K562 (cell line): ENCODE data around the gene NBR1. TPM values are rescaled to one million over a fixed set of nuclear protein-coding genes. Genes with fewer than 3 reads are reported as not detected.

Experiments used
- AFF1 ChIP-seq, 2 experiments: fragments of 450-650 bp; IDR thresholded peaks; 2 replicates each; pipeline ENCODE4 v1.6.1; 2018; ENCODE audit warnings: mild to moderate bottlenecking in 2 of 2, low read depth in 1 of 2; ENCODE audit not compliant: partially characterized antibody in 2 of 2
- CREB3L1 ChIP-seq: fragments of 450-650 bp; IDR thresholded peaks from 2 replicates; pipeline ENCODE4 v1.6.1; 2014; ENCODE audit warnings: low read depth, mild to moderate bottlenecking, moderate library complexity, borderline replicate concordance
- CREM ChIP-seq: IDR thresholded peaks from 2 replicates; pipeline ENCODE4 v1.6.1; 2014; ENCODE audit warnings: antibody characterized with exemption, low read depth
- ELF2 ChIP-seq: fragments of 250-450 bp; sonication (Bioruptor Pico); IDR thresholded peaks from 2 replicates; pipeline ENCODE4 v1.5.0; 2021; ENCODE audit warnings: mild to moderate bottlenecking
- MYC ChIP-seq, 2 experiments: fragments of 250-450 bp in 1 of 2; sonication (Bioruptor Pico) in 1 of 2; IDR thresholded peaks; 2 replicates each; pipeline versions ENCODE4 v1.5.1 to v1.6.1; 2012 to 2021; ENCODE audit warnings: low read depth in 2 of 2, borderline replicate concordance in 1 of 2, improper control_type of control experiment in 1 of 2, low read length in 1 of 2, mild to moderate bottlenecking in 1 of 2, moderate library complexity in 1 of 2
- NFIC ChIP-seq: fragments of 450-650 bp; IDR thresholded peaks from 2 replicates; pipeline ENCODE4 v1.6.1; 2017; ENCODE audit warnings: mild to moderate bottlenecking, inconsistent platforms
- ZNF318 ChIP-seq, 2 experiments: fragments of 450-650 bp; IDR thresholded peaks; 2 replicates each; pipeline ENCODE4 v1.6.1; 2016; ENCODE audit warnings: mild to moderate bottlenecking in 2 of 2, borderline replicate concordance in 1 of 2, low read depth in 1 of 2, moderate library complexity in 1 of 2
- ZNF699 ChIP-seq: fragments of 250-450 bp; sonication (Bioruptor Pico); IDR thresholded peaks from 2 replicates; pipeline ENCODE4 v1.8.0; 2021; ENCODE audit warnings: mild to moderate bottlenecking, moderate library complexity; ENCODE audit not compliant: insufficient replicate concordance
- polyA plus RNA-seq, 8 experiments: library from polyadenylated mRNA; depleted of rRNA in 4 of 8; stranded (reverse) in 5 of 8; unstranded in 3 of 8; fragments of >200 nt; fragmentation: Nextera tagmentation in 2 of 8; fragmentation: Illumina TruSeq in 1 of 8; extraction: Ambion mirVana in 2 of 8; extraction: Trizol in 1 of 8; gene quantifications; 2 replicates each; pipeline versions ENCODE4 v1.2.1 to v1.2.3, GENCODE V29; 2011 to 2014; ENCODE audit warnings: inconsistent platforms in 1 of 8, missing spikeins in 1 of 8
- total RNA-seq, 7 experiments: library from RNA; depleted of rRNA in 6 of 7; stranded (reverse); fragments of >200 nt in 6 of 7; fragmentation: Illumina TruSeq in 2 of 7; extraction: Trizol in 2 of 7; gene quantifications; 2 replicates each; pipeline versions ENCODE4 v1.2.1 to v1.2.3, GENCODE V29; 2011 to 2021; ENCODE audit warnings: low replicate concordance in 1 of 7
- TF ChIP-seq, protein P1 (sequence below): fragments of 450-650 bp; IDR thresholded peaks from 2 replicates; pipeline ENCODE4 v1.6.1; 2016

Gene NBR1
- total and polyA plus RNA-seq, 9 of the 15 experiments (the other 6 are each of a cell fraction or from before 2014, with no cell fraction given) = 4.2 to 70.1 (median 39.9) TPM

- TF ChIP-seq AFF1 (IDR thresholded peaks at IDR 0.05; ENCODE audit: low read depth in 1 of 2, partially characterized antibody in 2 of 2) (peak in 1 of 2 experiments; percentile 87), ZNF318 (IDR thresholded peaks at IDR 0.05; ENCODE audit: borderline replicate concordance in 1 of 2, low read depth in 1 of 2) (0 out of 4 replicates have a peak, but pooled peaks of 1 of the 2 experiments have one; percentile 0), CREM (peak; percentile 74), CREB3L1 (peak; percentile 19; the same call in 1 of the 2 replicates), MYC (IDR thresholded peaks at IDR 0.05; ENCODE audit: low read depth, low read length) (peak; percentile 75), MYC (CRISPR knock-in tag; IDR thresholded peaks at IDR 0.05; ENCODE audit: borderline replicate concordance, low read depth) (no peak), ELF2 (CRISPR knock-in tag) (0 out of 2 replicates have a peak, but pooled peaks have one; percentile 14), NFIC (0 out of 2 replicates have a peak, but pooled peaks have one; percentile 8), ZNF699 (CRISPR knock-in tag) (no peak)
- TF ChIP-seq, protein P1, sequence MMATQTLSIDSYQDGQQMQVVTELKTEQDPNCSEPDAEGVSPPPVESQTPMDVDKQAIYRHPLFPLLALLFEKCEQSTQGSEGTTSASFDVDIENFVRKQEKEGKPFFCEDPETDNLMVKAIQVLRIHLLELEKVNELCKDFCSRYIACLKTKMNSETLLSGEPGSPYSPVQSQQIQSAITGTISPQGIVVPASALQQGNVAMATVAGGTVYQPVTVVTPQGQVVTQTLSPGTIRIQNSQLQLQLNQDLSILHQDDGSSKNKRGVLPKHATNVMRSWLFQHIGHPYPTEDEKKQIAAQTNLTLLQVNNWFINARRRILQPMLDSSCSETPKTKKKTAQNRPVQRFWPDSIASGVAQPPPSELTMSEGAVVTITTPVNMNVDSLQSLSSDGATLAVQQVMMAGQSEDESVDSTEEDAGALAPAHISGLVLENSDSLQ = peak; percentile 99
Measured at GRCh38 chr17:43170766-43171585, at the start of gene NBR1 (continued).
